ENCODE measurements around the gene CDY2B.
"Not testable (repeated sequence)": the region's sequence is repeated elsewhere in the genome, so short reads cannot be mapped to it uniquely, and the experiment has no call there.

Gene CDY2B, protein sequence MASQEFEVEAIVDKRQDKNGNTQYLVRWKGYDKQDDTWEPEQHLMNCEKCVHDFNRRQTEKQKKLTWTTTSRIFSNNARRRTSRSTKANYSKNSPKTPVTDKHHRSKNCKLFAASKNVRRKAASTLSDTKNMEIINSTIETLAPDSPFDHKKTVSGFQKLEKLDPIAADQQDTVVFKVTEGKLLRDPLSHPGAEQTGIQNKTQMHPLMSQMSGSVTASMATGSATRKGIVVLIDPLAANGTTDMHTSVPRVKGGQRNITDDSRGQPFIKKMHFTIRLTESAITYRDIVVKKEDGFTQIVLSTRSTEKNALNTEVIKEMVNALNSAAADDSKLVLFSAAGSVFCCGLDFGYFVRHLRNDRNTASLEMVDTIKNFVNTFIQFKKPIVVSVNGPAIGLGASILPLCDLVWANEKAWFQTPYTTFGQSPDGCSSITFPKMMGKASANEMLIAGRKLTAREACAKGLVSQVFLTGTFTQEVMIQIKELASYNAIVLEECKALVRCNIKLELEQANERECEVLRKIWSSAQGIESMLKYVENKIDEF

GRCh38 chrY:17880120-17880519, at the start of gene CDY2B:
Gene CDY2B, minus strand, starts transcription at chrY:17880220. Its CDS starts 328 bp downstream, at chrY:17879892.
- not testable (repeated sequence) for DNase-seq (ENCODE audit: low read depth); H3K4me3 ChIP-seq (ENCODE audit: low read length)

DNA sequence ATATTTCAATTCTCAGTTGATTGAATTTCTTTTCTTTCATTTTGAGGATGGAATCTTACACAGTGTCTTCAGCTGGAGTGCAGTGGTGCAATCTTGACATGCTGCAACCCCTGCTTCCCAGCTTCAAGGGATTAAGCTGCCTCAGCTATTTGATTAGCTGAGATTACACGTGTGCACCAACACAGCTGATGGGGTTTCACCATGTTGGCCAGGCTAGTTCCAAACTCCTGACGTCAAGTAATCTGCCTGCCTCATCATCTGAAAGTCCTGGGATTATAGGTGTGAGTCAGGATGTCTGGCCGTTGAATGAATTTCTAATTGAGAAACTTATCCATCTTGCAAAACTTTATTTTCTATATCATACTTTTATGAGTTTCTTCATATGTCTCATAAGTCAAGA, 28.0 kb upstream of the CDY2B start:
- not testable (repeated sequence) for DNase-seq (ENCODE audit: low read depth); H3K4me3 ChIP-seq (ENCODE audit: low read length)

DNA sequence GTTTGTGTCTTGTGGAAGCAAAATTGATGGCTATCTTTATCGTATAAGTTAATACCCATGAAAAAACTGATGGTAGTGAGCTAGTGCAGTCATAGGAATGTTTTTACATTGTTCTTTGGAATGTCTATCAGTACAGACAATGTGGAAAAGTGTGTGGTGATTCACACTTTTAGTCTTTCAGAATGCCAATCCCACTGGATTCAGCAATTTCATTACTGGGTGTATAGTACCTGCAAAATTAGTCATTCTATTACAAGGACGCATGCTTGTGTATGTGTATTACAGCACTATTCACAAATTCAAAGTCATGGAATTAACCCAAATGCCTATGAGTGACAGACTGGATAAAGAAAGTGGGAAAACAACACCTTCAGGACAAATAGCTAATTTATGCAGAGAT, 27.3 kb upstream of the CDY2B start:
- H3K4me3 ChIP-seq (ENCODE audit: low read length) = not testable (repeated sequence)

GRCh38 chrY:17881697-17882096, 1.7 kb upstream of the CDY2B start:
- not testable (repeated sequence) for H3K4me3 ChIP-seq (ENCODE audit: low read length); DNase-seq (ENCODE audit: low read depth)

More for the DNA sequence above, 27.3 kb upstream of the CDY2B start:
- not testable (repeated sequence) for DNase-seq (ENCODE audit: low read depth)

DNA sequence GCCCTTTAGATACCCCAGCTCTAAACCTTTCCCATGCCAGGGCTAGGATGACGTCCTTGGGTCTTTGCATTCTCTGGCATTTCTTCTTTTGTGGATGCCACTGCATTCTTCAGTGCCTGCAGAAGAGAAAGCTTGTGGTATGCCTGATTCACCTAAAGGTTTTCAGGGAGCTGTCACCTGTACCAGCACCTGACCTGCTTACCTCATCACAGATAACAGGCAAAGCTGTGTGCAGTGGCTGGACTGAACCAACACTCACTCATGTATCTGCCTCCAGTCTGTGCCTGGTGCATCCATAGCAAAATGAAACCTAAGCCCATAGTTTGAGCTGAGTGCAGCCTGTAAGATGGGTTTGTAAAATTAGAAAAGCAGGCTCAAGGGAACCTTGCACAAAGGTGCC, 3.3 kb downstream of the CDY2B start:
- not testable (repeated sequence) for H3K4me3 ChIP-seq (ENCODE audit: low read length); DNase-seq (ENCODE audit: low read depth)

- DNase-seq (ENCODE audit: low read depth) = not testable (repeated sequence)
Measured at GRCh38 chrY:17875401-17875800, 4.6 kb downstream of the CDY2B start.

GRCh38 chrY:17871194-17871903, 8.7 kb downstream of the CDY2B start:
- not testable (repeated sequence) for DNase-seq (ENCODE audit: low read depth); H3K4me3 ChIP-seq (ENCODE audit: low read length)

More at GRCh38 chrY:17875401-17875800, 4.6 kb downstream of the CDY2B start:
- not testable (repeated sequence) for H3K4me3 ChIP-seq (ENCODE audit: low read length)

- H3K4me3 ChIP-seq (ENCODE audit: low read length); DNase-seq (ENCODE audit: low read depth): not testable (repeated sequence)
Measured at GRCh38 chrY:17870737-17871136, 9.3 kb downstream of the CDY2B start.

DNA sequence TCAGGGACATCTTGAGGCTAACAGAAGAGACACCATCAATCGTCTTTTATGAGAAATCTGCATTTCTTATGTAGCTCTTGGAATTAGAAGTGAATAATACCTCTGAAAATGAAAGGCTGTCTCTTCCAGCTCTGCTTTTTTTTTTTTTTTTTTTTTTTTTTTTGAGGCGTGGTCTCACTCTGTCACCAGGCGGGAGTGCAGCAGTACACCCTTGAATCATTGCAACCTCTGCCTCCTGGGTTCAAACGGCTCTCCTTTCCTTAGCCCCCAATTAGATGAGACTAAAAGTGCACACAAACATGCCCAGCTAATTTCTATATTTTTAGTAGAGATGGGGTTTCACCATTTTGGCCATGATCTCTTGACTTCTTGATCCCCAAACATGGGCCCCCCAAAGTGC, 12.2 kb downstream of the CDY2B start:
- DNase-seq (ENCODE audit: low read depth); H3K4me3 ChIP-seq (ENCODE audit: low read length): not testable (repeated sequence)

GRCh38 chrY:17860634-17861033, 19.4 kb downstream of the CDY2B start:
- H3K4me3 ChIP-seq (ENCODE audit: low read length); DNase-seq (ENCODE audit: low read depth): not testable (repeated sequence)

- DNase-seq (ENCODE audit: low read depth); H3K4me3 ChIP-seq (ENCODE audit: low read length): not testable (repeated sequence)
Measured at GRCh38 chrY:17856963-17857848, 22.8 kb downstream of the CDY2B start.

DNA sequence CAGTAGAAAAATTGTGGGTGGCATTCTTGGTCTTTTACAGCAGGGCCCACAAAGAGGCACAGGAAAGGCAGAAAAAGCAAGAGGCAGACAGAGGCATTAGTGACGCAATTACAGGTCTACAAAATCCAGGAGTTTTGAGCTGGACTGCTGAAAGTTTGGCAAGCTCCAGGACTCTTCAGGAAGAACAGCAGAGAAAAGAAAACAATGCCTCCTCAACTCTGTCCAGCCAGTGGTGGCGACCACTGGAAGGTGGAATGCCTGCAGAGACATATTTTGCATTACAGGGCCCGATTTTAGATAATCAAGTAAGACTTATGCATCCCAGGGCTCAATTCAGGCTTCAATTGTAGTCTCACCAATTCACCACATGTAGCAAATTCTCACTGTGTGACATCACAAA, 23.5 kb downstream of the CDY2B start:
- not testable (repeated sequence) for DNase-seq (ENCODE audit: low read depth); H3K4me3 ChIP-seq (ENCODE audit: low read length)

DNA sequence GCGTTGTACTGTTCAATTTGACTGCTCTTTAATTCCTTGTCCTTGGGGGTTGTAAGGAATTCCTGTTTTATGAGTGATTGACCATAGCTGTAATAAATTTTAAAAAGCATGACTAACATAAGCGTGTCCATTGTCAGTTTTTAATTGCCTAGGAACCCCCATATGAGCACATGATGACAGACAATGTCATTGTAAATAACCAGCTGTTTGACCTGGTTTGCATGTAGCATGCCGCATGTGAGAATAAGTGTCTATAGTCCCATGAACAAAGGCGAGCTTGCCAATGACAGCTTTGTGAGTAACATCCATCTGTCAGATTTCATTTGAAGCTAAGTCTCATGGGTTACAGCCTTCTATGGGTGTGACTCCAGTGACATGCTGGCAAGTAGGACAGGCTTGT, 30.9 kb downstream of the CDY2B start:
- not testable (repeated sequence) for H3K4me3 ChIP-seq (ENCODE audit: low read length); DNase-seq (ENCODE audit: low read depth)

GRCh38 chrY:17832149-17832548, 47.9 kb downstream of the CDY2B start:
- DNase-seq (ENCODE audit: low read depth); H3K4me3 ChIP-seq (ENCODE audit: low read length): not testable (repeated sequence)

All from AG10803 (cell line).